Tibial artery (tissue), 4 donors: ENCODE data around the gene EMC9.

Source experiments
- DNase-seq, 2 donors: peaks; one replicate each; pipeline ENCODE4 v3.0.0-alpha.2; 2019
- H3K27ac ChIP-seq, 2 donors: fragments of 200-600 bp; sonication (generic) in 1 of 2; 1 replicate in 1 of 2; 2 replicates in 1 of 2; pipeline ENCODE4 v1.5.1; 2018 to 2019; ENCODE audit warnings: mild to moderate bottlenecking in 1 of 2
- H3K27me3 ChIP-seq, 2 donors: fragments of 200-600 bp; sonication (generic) in 1 of 2; one replicate each; pipeline versions ENCODE4 v1.5.1 to v1.6.0; 2016 to 2019
- H3K36me3 ChIP-seq, 3 donors: fragments of 200-600 bp; sonication (generic) in 2 of 3; one replicate each; pipeline ENCODE4 v1.5.1; 2016 to 2019; ENCODE audit warnings: mild to moderate bottlenecking in 2 of 3
- H3K4me1 ChIP-seq, 4 donors: fragments of 200-600 bp; sonication (generic) in 2 of 4; 1 replicate in 3 of 4; 2 replicates in 1 of 4; pipeline ENCODE4 v1.5.1; 2016 to 2019
- H3K4me3 ChIP-seq, 2 donors: fragments of 200-600 bp; sonication (generic) in 1 of 2; 1 replicate in 1 of 2; 2 replicates in 1 of 2; pipeline ENCODE4 v1.5.1; 2018 to 2019; ENCODE audit warnings: mild to moderate bottlenecking in 2 of 2
- H3K9me3 ChIP-seq, 3 donors: fragments of 200-600 bp; sonication (generic) in 1 of 3; one replicate each; pipeline ENCODE4 v1.5.1; 2016 to 2019
- intact Hi-C: fragments of 100-400 bp; cut with DNase I; formaldehyde crosslinking; loops from one replicate; pipeline ENCODE4 v1.15.0; 2023; ENCODE audit warnings: low total_unique reads
- TF ChIP-seq, protein P1 (sequence below), 2 experiments: fragments of 200-600 bp in 1 of 2; fragments of 450-650 bp in 1 of 2; IDR thresholded peaks; one replicate each; pipeline ENCODE4 v1.5.1; 2017 to 2019; ENCODE audit warnings: antibody characterized with exemption in 2 of 2, mild to moderate bottlenecking in 1 of 2, moderate library complexity in 1 of 2

Gene EMC9

DNA sequence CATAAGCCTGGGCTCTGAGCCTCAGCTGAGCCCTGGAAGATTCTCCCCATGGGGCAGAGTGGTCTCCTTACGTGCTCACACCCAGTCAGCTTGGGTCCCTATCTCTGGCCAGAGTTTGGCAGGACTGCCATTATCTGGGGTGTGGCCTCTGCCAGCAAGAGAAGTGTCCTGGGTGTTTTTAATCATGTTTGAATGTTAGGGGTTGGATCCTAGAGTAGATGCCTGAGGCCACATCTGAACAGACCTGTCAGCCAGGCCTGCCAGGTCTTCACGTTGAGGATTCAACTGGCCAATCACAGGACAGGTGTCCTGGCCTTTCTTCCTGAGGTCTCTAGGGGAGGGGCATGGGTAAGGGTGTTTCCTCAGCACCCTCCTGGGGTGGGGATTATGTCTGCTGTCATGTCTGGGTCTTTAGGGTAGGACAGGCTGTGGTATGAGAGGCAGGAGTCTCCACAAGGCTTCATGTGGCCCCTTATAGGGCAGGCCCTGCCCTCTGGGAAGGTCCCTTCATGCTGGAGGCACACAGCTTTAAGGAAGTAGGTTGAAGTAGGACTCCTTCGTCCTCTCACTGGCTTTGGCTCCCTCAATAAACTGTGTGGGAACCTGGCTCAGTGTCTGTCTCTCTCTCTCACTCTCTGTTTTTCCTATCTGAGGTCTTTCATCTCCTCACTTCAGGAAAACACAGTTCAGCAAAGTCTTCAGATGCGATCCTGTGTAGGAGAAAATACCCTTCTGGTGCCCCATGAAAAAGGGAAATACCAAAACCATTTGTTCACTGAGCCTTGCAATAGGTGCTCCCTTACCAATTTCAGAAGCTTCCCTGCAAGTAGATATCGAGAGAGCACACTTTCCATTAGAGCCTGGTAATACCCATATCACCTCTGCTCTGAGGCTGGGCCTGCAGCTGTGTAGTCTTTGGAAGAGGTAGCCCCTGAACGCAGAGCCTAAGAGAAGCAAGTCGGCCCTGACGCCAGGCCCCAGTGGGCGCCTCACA, 17.7 kb downstream of the EMC9 start:
- TF ChIP-seq, protein P1, sequence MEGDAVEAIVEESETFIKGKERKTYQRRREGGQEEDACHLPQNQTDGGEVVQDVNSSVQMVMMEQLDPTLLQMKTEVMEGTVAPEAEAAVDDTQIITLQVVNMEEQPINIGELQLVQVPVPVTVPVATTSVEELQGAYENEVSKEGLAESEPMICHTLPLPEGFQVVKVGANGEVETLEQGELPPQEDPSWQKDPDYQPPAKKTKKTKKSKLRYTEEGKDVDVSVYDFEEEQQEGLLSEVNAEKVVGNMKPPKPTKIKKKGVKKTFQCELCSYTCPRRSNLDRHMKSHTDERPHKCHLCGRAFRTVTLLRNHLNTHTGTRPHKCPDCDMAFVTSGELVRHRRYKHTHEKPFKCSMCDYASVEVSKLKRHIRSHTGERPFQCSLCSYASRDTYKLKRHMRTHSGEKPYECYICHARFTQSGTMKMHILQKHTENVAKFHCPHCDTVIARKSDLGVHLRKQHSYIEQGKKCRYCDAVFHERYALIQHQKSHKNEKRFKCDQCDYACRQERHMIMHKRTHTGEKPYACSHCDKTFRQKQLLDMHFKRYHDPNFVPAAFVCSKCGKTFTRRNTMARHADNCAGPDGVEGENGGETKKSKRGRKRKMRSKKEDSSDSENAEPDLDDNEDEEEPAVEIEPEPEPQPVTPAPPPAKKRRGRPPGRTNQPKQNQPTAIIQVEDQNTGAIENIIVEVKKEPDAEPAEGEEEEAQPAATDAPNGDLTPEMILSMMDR (IDR thresholded peaks at IDR 0.05), result no peak
- Histone ChIP-seq H3K4me1 (no peaks in the 10 kb centered on the region), H3K27me3 (no peaks in the 10 kb centered on the region), H3K36me3 (peaks cover 51 to 60% (median 53%) of the 10 kb centered on the region in 3 donors), H3K4me3 (no peak overlapping the region), H3K27ac (no peak overlapping the region), H3K9me3 (no peaks in the 10 kb centered on the region)
- intact Hi-C loops, result no loop called here
- DNase-seq, result peak in 1 of 2 donors; percentile 41

DNA sequence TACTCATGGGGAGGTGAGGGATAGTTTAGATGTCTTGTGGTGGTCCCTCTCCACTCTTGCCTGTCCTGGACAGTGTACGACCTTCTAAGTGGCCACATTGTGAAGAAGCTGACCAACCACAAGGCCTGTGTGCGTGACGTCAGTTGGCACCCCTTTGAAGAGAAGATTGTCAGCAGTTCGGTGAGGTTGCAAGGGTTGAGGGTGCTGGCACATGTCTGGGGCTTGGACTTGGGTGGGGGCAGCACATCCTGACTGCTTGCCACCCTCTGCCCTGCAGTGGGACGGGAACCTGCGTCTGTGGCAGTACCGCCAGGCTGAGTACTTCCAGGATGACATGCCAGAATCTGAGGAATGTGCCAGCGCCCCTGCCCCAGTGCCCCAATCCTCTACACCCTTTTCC, 18.5 kb downstream of the EMC9 start:
- Histone ChIP-seq H3K9me3 (no peaks in the 10 kb centered on the region), H3K27ac (no peak overlapping the region), H3K4me3 (no peak overlapping the region), H3K4me1 (no peaks in the 10 kb centered on the region), H3K27me3 (no peaks in the 10 kb centered on the region), H3K36me3 (peaks cover 59 to 68% (median 61%) of the 10 kb centered on the region in 3 donors)
- TF ChIP-seq, protein P1 (IDR thresholded peaks at IDR 0.05), result no peak
- peak in 1 of 2 donors; percentile 33 for DNase-seq
- intact Hi-C loops, result no loop called here

DNA sequence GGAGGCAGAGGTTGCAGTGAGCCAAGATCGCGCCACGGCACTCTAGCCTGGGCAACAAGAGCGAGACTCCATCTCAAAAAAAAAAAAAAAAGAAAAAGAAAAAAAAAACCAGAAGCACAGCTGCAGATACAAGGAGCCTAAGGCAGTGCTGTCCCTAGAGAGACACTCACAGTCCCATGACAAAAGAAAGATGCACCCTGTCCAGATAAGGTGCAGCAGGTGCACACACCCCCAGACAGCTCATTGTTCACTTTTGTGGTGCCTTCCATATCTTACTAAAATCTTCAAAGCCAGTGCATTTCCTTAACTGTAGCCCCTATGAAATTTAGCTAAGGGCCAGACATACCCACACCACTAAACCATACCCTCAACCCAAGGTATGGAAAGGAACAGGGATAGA, 19.0 kb downstream of the EMC9 start:
- H3K27me3 ChIP-seq, result no peaks in the 10 kb centered on the region
- H3K4me3 ChIP-seq, result no peak overlapping the region
- no peak for DNase-seq
- no peaks in the 10 kb centered on the region for H3K9me3 ChIP-seq
- peaks cover 0 to under 1% (median 0%) of the 10 kb centered on the region in 4 donors for H3K4me1 ChIP-seq
- H3K36me3 ChIP-seq, result peaks cover 63 to 72% (median 64%) of the 10 kb centered on the region in 3 donors
- TF ChIP-seq, protein P1 (IDR thresholded peaks at IDR 0.05), result no peak
- no peak overlapping the region for H3K27ac ChIP-seq
- intact Hi-C loops, result no loop called here

DNA sequence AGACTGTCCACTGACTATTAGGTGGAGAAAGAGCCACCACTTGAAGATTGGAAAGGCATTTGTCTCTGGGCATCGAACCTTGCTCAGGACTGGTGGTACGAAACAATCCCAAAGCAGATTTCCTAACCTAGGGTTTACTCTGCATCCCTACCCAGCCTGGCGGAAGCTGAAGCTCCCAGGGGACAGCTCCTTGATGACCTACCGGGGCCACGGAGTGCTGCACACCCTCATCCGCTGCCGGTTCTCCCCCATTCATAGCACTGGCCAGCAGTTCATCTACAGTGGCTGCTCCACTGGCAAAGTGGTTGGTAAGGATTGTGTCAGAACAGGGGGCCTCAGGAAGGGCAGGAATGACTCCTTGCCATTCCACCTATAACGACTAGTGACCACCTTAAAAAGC, 20.2 kb downstream of the EMC9 start:
- no peak for DNase-seq

DNA sequence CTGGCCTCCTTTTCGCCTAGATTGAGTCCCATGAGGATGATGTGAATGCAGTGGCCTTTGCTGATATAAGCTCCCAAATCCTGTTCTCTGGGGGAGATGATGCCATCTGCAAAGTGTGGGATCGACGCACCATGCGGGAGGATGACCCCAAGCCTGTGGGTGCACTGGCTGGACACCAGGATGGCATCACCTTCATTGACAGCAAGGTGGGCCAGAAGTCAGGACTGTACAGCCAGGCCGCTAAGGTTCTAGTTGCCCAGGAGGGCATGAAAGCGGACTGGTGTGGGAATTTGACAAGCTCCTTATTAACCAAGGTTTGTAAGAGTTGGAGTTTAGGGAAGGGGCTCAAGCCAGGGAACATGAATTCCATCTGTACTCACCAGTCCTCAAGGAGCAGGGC, 21.7 kb downstream of the EMC9 start:
- TF ChIP-seq, protein P1 (IDR thresholded peaks at IDR 0.05), result no peak
- peaks cover 0 to 21% (median 14%) of the 10 kb centered on the region in 4 donors for H3K4me1 ChIP-seq
- H3K27me3 ChIP-seq, result no peaks in the 10 kb centered on the region
- DNase-seq, result no peak
- no peaks in the 10 kb centered on the region for H3K9me3 ChIP-seq
- H3K27ac ChIP-seq, result no peak overlapping the region
- intact Hi-C loops, result no loop called here
- H3K4me3 ChIP-seq, result no peak overlapping the region
- H3K36me3 ChIP-seq, result peaks cover 67 to 78% (median 75%) of the 10 kb centered on the region in 3 donors

More for the DNA sequence above, 20.2 kb downstream of the EMC9 start:
- Histone ChIP-seq H3K9me3 (no peaks in the 10 kb centered on the region), H3K36me3 (peaks cover 67 to 78% (median 75%) of the 10 kb centered on the region in 3 donors), H3K4me3 (no peak overlapping the region), H3K27me3 (no peaks in the 10 kb centered on the region), H3K4me1 (peaks cover 0 to 13% (median 6%) of the 10 kb centered on the region in 4 donors), H3K27ac (no peak overlapping the region)
- TF ChIP-seq, protein P1 (IDR thresholded peaks at IDR 0.05), result no peak
- intact Hi-C loops, result no loop called here
